HG03159 (cell line): Measurements from ENCODE around the gene BID.
A peak's percentile ranks its signal among the peaks of the same experiment; 100 is the strongest.

Source experiments
- ATAC-seq: cut with Tn5 transposase; IDR thresholded peaks from one replicate; pipeline ENCODE4 v1.9.1; 2021; ENCODE audit warnings: mild to moderate bottlenecking, moderate library complexity; ENCODE audit not compliant: unreplicated experiment

Gene BID

GRCh38 chr22:17803609-17804270 lies 29.5 kb upstream of the BID start:
- no peak for ATAC-seq

- ATAC-seq = no peak
Observed at GRCh38 chr22:17802822-17803221, 28.6 kb upstream of the BID start.

GRCh38 chr22:17802411-17802810 lies 28.1 kb upstream of the BID start:
- ATAC-seq = no peak

- ATAC-seq = peak; percentile 48
Observed at GRCh38 chr22:17797721-17798559, 23.7 kb upstream of the BID start.

- no peak for ATAC-seq
Observed at GRCh38 chr22:17796695-17797094, 22.4 kb upstream of the BID start.

GRCh38 chr22:17795661-17796548 lies 21.6 kb upstream of the BID start:
- no peak for ATAC-seq

GRCh38 chr22:17794726-17795542 lies 20.7 kb upstream of the BID start:
- no peak for ATAC-seq

GRCh38 chr22:17792854-17793434 lies 18.7 kb upstream of the BID start:
- ATAC-seq = no peak

GRCh38 chr22:17792299-17792698 lies 18.0 kb upstream of the BID start:
- no peak for ATAC-seq

- no peak for ATAC-seq
Observed at GRCh38 chr22:17791196-17791595, 16.9 kb upstream of the BID start.

GRCh38 chr22:17789379-17790200 lies 15.3 kb upstream of the BID start:
- ATAC-seq = no peak

- ATAC-seq = no peak
Observed at GRCh38 chr22:17788528-17789378, 14.5 kb upstream of the BID start.

GRCh38 chr22:17787716-17788330 lies 13.6 kb upstream of the BID start:
- ATAC-seq = no peak

GRCh38 chr22:17787241-17787640 lies 13.0 kb upstream of the BID start:
- ATAC-seq = no peak

- no peak for ATAC-seq
Observed at GRCh38 chr22:17786435-17787161, 12.3 kb upstream of the BID start.

GRCh38 chr22:17785185-17786184 lies 11.2 kb upstream of the BID start:
- no peak for ATAC-seq
